H9 (cell line): ENCODE results near the gene SCNN1G. TPM values are rescaled to one million over a fixed set of nuclear protein-coding genes. Genes with fewer than 3 reads are reported as not detected.

ENCODE experiments used
- DNase-seq: peaks from one replicate; pipeline ENCODE4 v3.0.0-alpha.2; 2017
- H2AFZ ChIP-seq: one replicate; pipeline ENCODE4 v1.6.1; 2013; ENCODE audit warnings: mild to moderate bottlenecking, low read length, control low read depth, moderate library complexity
- H2AK5ac ChIP-seq: 2 replicates; pipeline ENCODE4 v1.6.1; 2013; ENCODE audit warnings: low read length, control low read depth, mixed read lengths; ENCODE audit not compliant: insufficient read length
- H2BK120ac ChIP-seq: one replicate; pipeline ENCODE4 v1.6.1; 2013; ENCODE audit warnings: low read depth, mild to moderate bottlenecking, low read length, control low read depth, inconsistent platforms; ENCODE audit not compliant: poor library complexity, severe bottlenecking
- H2BK12ac ChIP-seq: 2 replicates; pipeline ENCODE4 v1.6.1; 2013; ENCODE audit warnings: low read length, control low read depth, mixed read lengths, low read depth; ENCODE audit not compliant: insufficient read length
- H2BK15ac ChIP-seq: 2 replicates; pipeline ENCODE4 v1.6.1; 2013; ENCODE audit warnings: low read depth, low read length, control low read depth
- H2BK20ac ChIP-seq: one replicate; pipeline ENCODE4 v1.6.1; 2013; ENCODE audit warnings: low read depth, mild to moderate bottlenecking, low read length, control low read depth, inconsistent platforms; ENCODE audit not compliant: poor library complexity, severe bottlenecking
- H2BK5ac ChIP-seq: 2 replicates; pipeline ENCODE4 v1.6.1; 2013; ENCODE audit warnings: low read length, control low read depth, mixed read lengths; ENCODE audit not compliant: insufficient read length
- H3K14ac ChIP-seq: 2 replicates; pipeline ENCODE4 v1.6.1; 2013; ENCODE audit warnings: low read length, control low read depth; ENCODE audit not compliant: insufficient read depth
- H3K18ac ChIP-seq: 2 replicates; pipeline ENCODE4 v1.6.1; 2013; ENCODE audit warnings: low read depth, mild to moderate bottlenecking, mixed read lengths, low read length, control low read depth; ENCODE audit not compliant: insufficient read length
- H3K23ac ChIP-seq: 2 replicates; pipeline ENCODE4 v1.6.1; 2013; ENCODE audit warnings: low read length, control low read depth, mixed read lengths, low read depth; ENCODE audit not compliant: insufficient read length
- H3K23me2 ChIP-seq: 2 replicates; pipeline ENCODE4 v1.6.1; 2013; ENCODE audit warnings: low read depth, mild to moderate bottlenecking, mixed read lengths, low read length, control low read depth; ENCODE audit not compliant: insufficient read length, poor library complexity, severe bottlenecking
- H3K27ac ChIP-seq: 2 replicates; pipeline ENCODE4 v1.5.1; 2013; ENCODE audit warnings: low read length, control low read depth, mixed read lengths, low read depth; ENCODE audit not compliant: insufficient read length
- H3K27me3 ChIP-seq: 2 replicates; pipeline ENCODE4 v1.6.1; 2013; ENCODE audit warnings: low read length, control low read depth, inconsistent platforms; ENCODE audit not compliant: insufficient read depth
- H3K4ac ChIP-seq: 2 replicates; pipeline ENCODE4 v1.6.1; 2013; ENCODE audit warnings: low read depth, mild to moderate bottlenecking, control low read depth, inconsistent platforms, low read length, moderate library complexity
- H3K4me1 ChIP-seq: 2 replicates; pipeline ENCODE4 v1.6.1; 2013; ENCODE audit warnings: low read length, control low read depth, inconsistent platforms; ENCODE audit not compliant: insufficient read depth
- H3K4me2 ChIP-seq: 2 replicates; pipeline ENCODE4 v1.6.1; 2013; ENCODE audit warnings: low read length, control low read depth, mixed read lengths; ENCODE audit not compliant: insufficient read length, insufficient read depth
- H3K56ac ChIP-seq: 2 replicates; pipeline ENCODE4 v1.6.1; 2013; ENCODE audit warnings: low read depth, mild to moderate bottlenecking, mixed read lengths, low read length, control low read depth; ENCODE audit not compliant: insufficient read length
- H3K79me1 ChIP-seq: 2 replicates; pipeline ENCODE4 v1.6.1; 2013; ENCODE audit warnings: low read depth, mild to moderate bottlenecking, moderate library complexity, low read length, control low read depth, inconsistent platforms; ENCODE audit not compliant: insufficient read depth, poor library complexity, severe bottlenecking
- H3K79me2 ChIP-seq: 2 replicates; pipeline ENCODE4 v1.6.1; 2013; ENCODE audit warnings: low read length, control low read depth, inconsistent platforms; ENCODE audit not compliant: insufficient read depth
- H3K9ac ChIP-seq: 2 replicates; pipeline ENCODE4 v1.6.1; 2013; ENCODE audit warnings: low read length, control low read depth, mixed read lengths; ENCODE audit not compliant: insufficient read length; ENCODE audit errors: extremely low read depth
- H3K9me3 ChIP-seq: one replicate; pipeline ENCODE4 v1.6.1; 2013; ENCODE audit warnings: low read depth, low read length, inconsistent platforms; ENCODE audit not compliant: control insufficient read depth
- H3T11ph ChIP-seq: one replicate; pipeline ENCODE4 v1.6.1; 2013; ENCODE audit warnings: mild to moderate bottlenecking, low read length, control low read depth, inconsistent platforms
- H4K20me1 ChIP-seq: one replicate; pipeline ENCODE4 v1.6.1; 2013; ENCODE audit not compliant: control insufficient read depth, insufficient read length, insufficient read depth
- H4K5ac ChIP-seq: 2 replicates; pipeline ENCODE4 v1.6.1; 2013; ENCODE audit warnings: low read depth, mild to moderate bottlenecking, mixed read lengths, low read length, control low read depth; ENCODE audit not compliant: insufficient read length
- H4K8ac ChIP-seq: replicated peaks from 2 replicates; pipeline ENCODE4 v1.6.1; 2013; ENCODE audit warnings: low read length, control low read depth, mixed read lengths, low read depth; ENCODE audit not compliant: insufficient read length
- H4K91ac ChIP-seq: 2 replicates; pipeline ENCODE4 v1.6.1; 2013; ENCODE audit warnings: low read depth, mild to moderate bottlenecking, moderate library complexity, mixed read lengths, low read length, control low read depth; ENCODE audit not compliant: insufficient read length
- H3K27ac Mint-ChIP-seq, 3 experiments: 2 replicates in 2 of 3; 3 replicates in 1 of 3; pipeline ENCODE4 v1.8.0; 2020 to 2021; ENCODE audit warnings: mixed read lengths in 3 of 3, mild to moderate bottlenecking in 1 of 3, moderate library complexity in 1 of 3
- H3K27me3 Mint-ChIP-seq: 2 replicates; pipeline ENCODE4 v1.8.0; 2021; ENCODE audit warnings: low read depth, mild to moderate bottlenecking, moderate library complexity, mixed read lengths
- H3K36me3 Mint-ChIP-seq, 3 experiments: 2 replicates in 2 of 3; 3 replicates in 1 of 3; pipeline ENCODE4 v1.8.0; 2020 to 2021; ENCODE audit warnings: low read depth in 3 of 3, mixed read lengths in 3 of 3; ENCODE audit not compliant: insufficient read depth in 1 of 3
- H3K4me1 Mint-ChIP-seq, 2 experiments: 2 replicates each; pipeline ENCODE4 v1.8.0; 2020; ENCODE audit warnings: mixed read lengths in 2 of 2
- H3K4me3 Mint-ChIP-seq, 2 experiments: 2 replicates in 1 of 2; 3 replicates in 1 of 2; pipeline ENCODE4 v1.8.0; 2020 to 2021; ENCODE audit warnings: mild to moderate bottlenecking in 2 of 2, mixed read lengths in 2 of 2, moderate library complexity in 1 of 2
- H3K9me3 Mint-ChIP-seq, 2 experiments: 2 replicates in 1 of 2; 3 replicates in 1 of 2; pipeline ENCODE4 v1.8.0; 2020; ENCODE audit warnings: mild to moderate bottlenecking in 2 of 2, mixed read lengths in 2 of 2, moderate library complexity in 1 of 2
- WGBS: extraction: QIAGEN DNeasy Blood & Tissue Kit; methylation state at CpG from one replicate; pipeline ENCODE4 v1.1.7; 2013; ENCODE audit warnings: missing lambda C conversion rate, low lambda C conversion rate, mixed read lengths; ENCODE audit not compliant: insufficient read length; ENCODE audit errors: extremely low coverage; 5-methylcytosine and 5-hydroxymethylcytosine counted together
- total RNA-seq: library from RNA; stranded (reverse); gene quantifications from 2 replicates; pipeline ENCODE4 v1.2.1, GENCODE V29; 2021
- TF ChIP-seq, protein P1 (sequence below): fragments of 200-600 bp; sonication (generic); conservative IDR thresholded peaks from 3 replicates; pipeline ENCODE4 v1.8.0; 2021; ENCODE audit warnings: antibody characterized with exemption, mild to moderate bottlenecking

The SCNN1G gene
- total RNA-seq, 1 experiment from 2014 or later: 0.74 TPM

DNA sequence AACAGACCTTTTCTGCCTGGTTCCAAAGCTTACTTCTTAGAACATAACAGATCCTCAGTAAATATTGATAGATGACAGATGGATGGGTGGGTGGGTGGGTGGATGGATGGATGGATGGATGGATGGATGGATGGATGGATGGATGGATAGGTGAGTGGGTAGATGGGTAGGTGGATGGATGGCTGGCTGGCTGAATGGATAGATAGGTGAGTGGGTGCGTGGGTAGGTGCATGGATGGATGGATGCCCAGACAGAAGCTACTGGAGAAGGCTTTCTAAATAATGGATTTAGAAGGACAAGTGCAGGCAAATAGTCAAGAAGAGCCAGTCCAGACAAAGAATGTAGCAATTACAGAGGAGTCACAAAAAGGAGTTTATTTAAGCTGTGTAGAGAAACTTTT is 19.6 kb downstream of the SCNN1G start:
- Mint-ChIP-seq H3K36me3 (peaks cover 0 to 3% (median 0%) of the 10 kb centered on the region in 3 experiments; a peak in 1 of 7 replicates), H3K9me3 (no peaks in the 10 kb centered on the region), H3K4me1 (peaks cover 52 to 54% of the 10 kb centered on the region in 2 experiments), H3K27me3 (peaks cover 2% of the 10 kb centered on the region), H3K4me3 (no peak overlapping the region), H3K27ac (no peak overlapping the region)
- no peak overlapping the region for H2BK12ac ChIP-seq
- TF ChIP-seq, protein P1, sequence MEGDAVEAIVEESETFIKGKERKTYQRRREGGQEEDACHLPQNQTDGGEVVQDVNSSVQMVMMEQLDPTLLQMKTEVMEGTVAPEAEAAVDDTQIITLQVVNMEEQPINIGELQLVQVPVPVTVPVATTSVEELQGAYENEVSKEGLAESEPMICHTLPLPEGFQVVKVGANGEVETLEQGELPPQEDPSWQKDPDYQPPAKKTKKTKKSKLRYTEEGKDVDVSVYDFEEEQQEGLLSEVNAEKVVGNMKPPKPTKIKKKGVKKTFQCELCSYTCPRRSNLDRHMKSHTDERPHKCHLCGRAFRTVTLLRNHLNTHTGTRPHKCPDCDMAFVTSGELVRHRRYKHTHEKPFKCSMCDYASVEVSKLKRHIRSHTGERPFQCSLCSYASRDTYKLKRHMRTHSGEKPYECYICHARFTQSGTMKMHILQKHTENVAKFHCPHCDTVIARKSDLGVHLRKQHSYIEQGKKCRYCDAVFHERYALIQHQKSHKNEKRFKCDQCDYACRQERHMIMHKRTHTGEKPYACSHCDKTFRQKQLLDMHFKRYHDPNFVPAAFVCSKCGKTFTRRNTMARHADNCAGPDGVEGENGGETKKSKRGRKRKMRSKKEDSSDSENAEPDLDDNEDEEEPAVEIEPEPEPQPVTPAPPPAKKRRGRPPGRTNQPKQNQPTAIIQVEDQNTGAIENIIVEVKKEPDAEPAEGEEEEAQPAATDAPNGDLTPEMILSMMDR: no peak
- no peak overlapping the region for H3K4me2 ChIP-seq
- no peak overlapping the region for H3K56ac ChIP-seq
- no peaks in the 10 kb centered on the region for H3K79me1 ChIP-seq
- H3K4me1 ChIP-seq: peaks cover 5% of the 10 kb centered on the region
- H2BK15ac ChIP-seq: no peak overlapping the region
- no peak for DNase-seq
- no CpG with 5 or more reads among the region's 1 CpG for WGBS
- no peak overlapping the region for H4K8ac ChIP-seq
- no peaks in the 10 kb centered on the region for H3K23me2 ChIP-seq
- no peak overlapping the region for H3K27ac ChIP-seq
- no peak overlapping the region for H2AK5ac ChIP-seq
- no peak overlapping the region for H2BK5ac ChIP-seq
- H3K23ac ChIP-seq: no peak overlapping the region
- H4K20me1 ChIP-seq: no peaks in the 10 kb centered on the region
- H3K9ac ChIP-seq: no peak overlapping the region
- no peaks in the 10 kb centered on the region for H3K9me3 ChIP-seq
- H3T11ph ChIP-seq: no peak overlapping the region
- no peak overlapping the region for H2AFZ ChIP-seq
- H3K14ac ChIP-seq: no peak overlapping the region
- H3K27me3 ChIP-seq: no peaks in the 10 kb centered on the region
- H4K91ac ChIP-seq: no peak overlapping the region
- no peak overlapping the region for H3K18ac ChIP-seq
- H2BK120ac ChIP-seq: no peak overlapping the region
- no peak overlapping the region for H2BK20ac ChIP-seq
- H3K79me2 ChIP-seq: no peaks in the 10 kb centered on the region
- no peak overlapping the region for H4K5ac ChIP-seq
- H3K4ac ChIP-seq: no peak overlapping the region
